Large intestine (tissue), 3 donors: ENCODE measurements around the gene LSR. TPM values are rescaled to one million over a fixed set of nuclear protein-coding genes. Genes with fewer than 3 reads are reported as not detected.
A peak's percentile ranks its signal among the peaks of the same experiment; 100 is the strongest.

Experiments
- DNase-seq, 2 donors: peaks; one replicate each; pipeline versions ENCODE4 v3.0.0 to v3.0.0-alpha.2; 2013
- H3K27ac ChIP-seq: one replicate; pipeline ENCODE4 v1.5.1; 2013; ENCODE audit warnings: low read length
- H3K27me3 ChIP-seq: 2 replicates; pipeline ENCODE4 v1.6.1; 2013; ENCODE audit warnings: low read length; ENCODE audit not compliant: control insufficient read depth, insufficient read depth
- H3K36me3 ChIP-seq: 2 replicates; pipeline ENCODE4 v1.6.1; 2013; ENCODE audit warnings: low read length; ENCODE audit not compliant: control insufficient read depth, insufficient read depth
- H3K4me1 ChIP-seq: one replicate; pipeline ENCODE4 v1.6.1; 2013; ENCODE audit warnings: low read length; ENCODE audit not compliant: control insufficient read depth, insufficient read depth
- H3K4me3 ChIP-seq: one replicate; pipeline ENCODE4 v1.5.1; 2013; ENCODE audit warnings: low read length
- H3K9me3 ChIP-seq: one replicate; pipeline ENCODE4 v1.6.1; 2013; ENCODE audit warnings: mild to moderate bottlenecking, low read depth, low read length, moderate library complexity; ENCODE audit not compliant: control insufficient read depth
- WGBS: methylation state at CpG from one replicate; pipeline ENCODE4 v1.1.5; 2013; ENCODE audit warnings: low lambda C conversion rate; ENCODE audit not compliant: insufficient coverage; 5-methylcytosine and 5-hydroxymethylcytosine counted together
- polyA plus RNA-seq: library from polyadenylated mRNA; unstranded; fragments of 120-200 nt; gene quantifications from one replicate; pipeline ENCODE4 v1.2.1, GENCODE V29; 2013

The LSR gene
- polyA plus RNA-seq, 1 donor: 99.1 TPM

GRCh38 chr19:35311901-35312665 is 63.3 kb downstream of the LSR start:
- H3K4me1 ChIP-seq: peaks cover 8% of the 10 kb centered on the region
- no peaks in the 10 kb centered on the region for H3K27me3 ChIP-seq
- DNase-seq: no peak
- no peaks in the 10 kb centered on the region for H3K36me3 ChIP-seq
- H3K9me3 ChIP-seq: peaks cover 4% of the 10 kb centered on the region
- H3K27ac ChIP-seq: no peak overlapping the region
- WGBS: no CpG with 5 or more reads among the region's 21 CpGs
- no peak overlapping the region for H3K4me3 ChIP-seq

- Histone ChIP-seq H3K27me3 (no peaks in the 10 kb centered on the region), H3K36me3 (no peaks in the 10 kb centered on the region), H3K4me1 (peaks cover 8% of the 10 kb centered on the region), H3K4me3 (no peak overlapping the region), H3K27ac (no peak overlapping the region), H3K9me3 (peaks cover 4% of the 10 kb centered on the region)
- no CpG with 5 or more reads among the region's 7 CpGs for WGBS
- DNase-seq: no peak
Observed at GRCh38 chr19:35313587-35313986, 64.8 kb downstream of the LSR start.

GRCh38 chr19:35314031-35314430 is 65.2 kb downstream of the LSR start:
- Histone ChIP-seq H3K4me1 (peaks cover 8% of the 10 kb centered on the region), H3K27me3 (no peaks in the 10 kb centered on the region), H3K36me3 (no peaks in the 10 kb centered on the region), H3K9me3 (peaks cover 4% of the 10 kb centered on the region), H3K27ac (no peak overlapping the region), H3K4me3 (no peak overlapping the region)
- no peak for DNase-seq
- no CpG with 5 or more reads among the region's 8 CpGs for WGBS

- Histone ChIP-seq H3K4me1 (no peaks in the 10 kb centered on the region), H3K27me3 (no peaks in the 10 kb centered on the region), H3K36me3 (no peaks in the 10 kb centered on the region), H3K27ac (no peak overlapping the region), H3K4me3 (no peak overlapping the region), H3K9me3 (peaks cover under 1% of the 10 kb centered on the region)
- no peak for DNase-seq
- WGBS: no CpG with 5 or more reads among the region's 10 CpGs
Observed at GRCh38 chr19:35314858-35315470, 66.2 kb downstream of the LSR start.

- DNase-seq: no peak
- Histone ChIP-seq H3K27me3 (no peaks in the 10 kb centered on the region), H3K9me3 (no peaks in the 10 kb centered on the region), H3K4me1 (no peaks in the 10 kb centered on the region), H3K4me3 (no peak overlapping the region), H3K27ac (no peak overlapping the region), H3K36me3 (no peaks in the 10 kb centered on the region)
- 40% methylated on average over 1 of the region's 9 CpGs for WGBS
Observed at GRCh38 chr19:35315883-35316282, 67.1 kb downstream of the LSR start.

- peak; percentile 32 to 65 for DNase-seq
- 58% methylated on average over 3 of the region's 9 CpGs for WGBS
- no peaks in the 10 kb centered on the region for H3K4me1 ChIP-seq
- H3K27me3 ChIP-seq: no peaks in the 10 kb centered on the region
- no peak overlapping the region for H3K4me3 ChIP-seq
- no peaks in the 10 kb centered on the region for H3K9me3 ChIP-seq
- no peaks in the 10 kb centered on the region for H3K36me3 ChIP-seq
- no peak overlapping the region for H3K27ac ChIP-seq
Observed at GRCh38 chr19:35316560-35316959, 67.8 kb downstream of the LSR start.

Other genes starting within 250 kb of the LSR start
- gene GRAMD1A, start 248.7 kb upstream of the LSR start, polyA plus RNA-seq: 53.2 TPM
- 0.96 TPM for gene SCN1B, start 218.5 kb upstream of the LSR start, polyA plus RNA-seq
- 309 TPM for gene HPN, start 207.3 kb upstream of the LSR start, polyA plus RNA-seq
- gene FXYD3, start 133.2 kb upstream of the LSR start, polyA plus RNA-seq: 291 TPM
- 9.4 TPM for gene LGI4, start 113.9 kb upstream of the LSR start, polyA plus RNA-seq
- gene FXYD1, start 110.2 kb upstream of the LSR start, polyA plus RNA-seq: 23.2 TPM
- 7.6 TPM for gene FXYD7, start 105.7 kb upstream of the LSR start, polyA plus RNA-seq
- 53.4 TPM for gene FXYD5, start 94.3 kb upstream of the LSR start, polyA plus RNA-seq
- gene FAM187B, start 20.3 kb upstream of the LSR start, polyA plus RNA-seq: not detected
- gene USF2, start 20.0 kb downstream of the LSR start, polyA plus RNA-seq: 121 TPM
- 1.4 TPM for gene HAMP, start 33.5 kb downstream of the LSR start, polyA plus RNA-seq
- 0.37 TPM for gene MAG, start 43.2 kb downstream of the LSR start, polyA plus RNA-seq
- gene CD22, start 80.2 kb downstream of the LSR start, polyA plus RNA-seq: 2.2 TPM
- 1.8 TPM for gene FFAR1, start 98.9 kb downstream of the LSR start, polyA plus RNA-seq
- gene FFAR3, start 109.5 kb downstream of the LSR start, polyA plus RNA-seq: 0.79 TPM
- gene GPR42, start 122.1 kb downstream of the LSR start, polyA plus RNA-seq: 0.22 TPM
- gene FFAR2, start 199.3 kb downstream of the LSR start, polyA plus RNA-seq: 3.1 TPM
- gene KRTDAP, start 241.5 kb downstream of the LSR start, polyA plus RNA-seq: 0.40 TPM